ENCODE measurements around the gene ENGASE.

DNA sequence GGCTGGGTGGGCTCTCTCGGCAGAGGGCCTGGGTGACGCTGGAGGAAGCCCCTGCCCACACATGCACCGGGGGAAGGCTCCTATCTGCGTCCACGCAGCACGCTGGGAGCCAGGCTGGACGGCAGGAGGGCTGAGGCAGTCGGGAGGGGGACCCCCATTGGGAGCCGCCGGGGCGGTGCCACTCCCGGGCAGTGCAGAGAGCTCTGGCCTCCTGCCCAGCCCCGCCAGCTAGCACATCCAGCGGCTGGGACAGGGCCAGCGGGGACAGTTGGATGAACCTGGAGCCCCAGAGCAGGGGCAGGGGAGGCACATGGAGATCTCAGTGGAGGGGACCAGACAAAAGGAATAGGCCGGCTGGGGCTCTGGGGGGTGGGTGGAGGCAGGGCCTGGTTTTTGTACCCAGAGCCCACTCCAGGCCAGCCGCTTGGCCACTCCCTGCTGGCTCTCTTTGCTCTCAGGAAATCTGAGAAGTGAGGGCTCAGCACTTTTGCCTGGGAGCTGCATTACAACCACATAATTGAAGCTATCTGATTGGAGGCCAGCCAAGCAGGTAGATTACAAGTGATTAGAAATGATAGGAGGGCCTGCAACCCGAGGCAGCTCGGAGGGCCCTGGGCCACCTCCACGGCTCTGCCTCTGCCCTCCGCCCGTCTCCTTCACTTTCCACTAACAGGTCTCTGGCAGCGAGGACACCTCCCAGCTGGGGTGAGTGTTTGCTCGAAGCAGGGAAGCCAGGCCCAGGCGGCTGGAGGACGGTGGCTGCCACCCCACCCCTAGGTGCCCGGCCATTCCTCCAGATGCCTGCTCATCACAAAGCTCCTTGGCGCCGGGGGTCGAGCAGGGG lies 40.1 kb downstream of the ENGASE start:
- TF ChIP-seq, protein P1, sequence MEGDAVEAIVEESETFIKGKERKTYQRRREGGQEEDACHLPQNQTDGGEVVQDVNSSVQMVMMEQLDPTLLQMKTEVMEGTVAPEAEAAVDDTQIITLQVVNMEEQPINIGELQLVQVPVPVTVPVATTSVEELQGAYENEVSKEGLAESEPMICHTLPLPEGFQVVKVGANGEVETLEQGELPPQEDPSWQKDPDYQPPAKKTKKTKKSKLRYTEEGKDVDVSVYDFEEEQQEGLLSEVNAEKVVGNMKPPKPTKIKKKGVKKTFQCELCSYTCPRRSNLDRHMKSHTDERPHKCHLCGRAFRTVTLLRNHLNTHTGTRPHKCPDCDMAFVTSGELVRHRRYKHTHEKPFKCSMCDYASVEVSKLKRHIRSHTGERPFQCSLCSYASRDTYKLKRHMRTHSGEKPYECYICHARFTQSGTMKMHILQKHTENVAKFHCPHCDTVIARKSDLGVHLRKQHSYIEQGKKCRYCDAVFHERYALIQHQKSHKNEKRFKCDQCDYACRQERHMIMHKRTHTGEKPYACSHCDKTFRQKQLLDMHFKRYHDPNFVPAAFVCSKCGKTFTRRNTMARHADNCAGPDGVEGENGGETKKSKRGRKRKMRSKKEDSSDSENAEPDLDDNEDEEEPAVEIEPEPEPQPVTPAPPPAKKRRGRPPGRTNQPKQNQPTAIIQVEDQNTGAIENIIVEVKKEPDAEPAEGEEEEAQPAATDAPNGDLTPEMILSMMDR (IDR thresholded peaks at IDR 0.05; ENCODE audit: low read length) = no peak
- TF ChIP-seq EZH2 (IDR thresholded peaks at IDR 0.05; ENCODE audit: borderline replicate concordance, low read length) = no peak

Measured in OCI-LY1 (cell line).